Ishikawa (cell line): ENCODE measurements around the gene SPEF2.

ENCODE experiments used
- EGR1 ChIP-seq: IDR thresholded peaks from 2 replicates; pipeline ENCODE4 v1.6.1; 2012
- TEAD4 ChIP-seq: IDR thresholded peaks from 2 replicates; pipeline ENCODE4 v1.6.1; 2012
- YY1 ChIP-seq: IDR thresholded peaks from 2 replicates; pipeline ENCODE4 v1.6.1; 2012; ENCODE audit warnings: low read depth
- TF ChIP-seq, protein P1 (sequence below): IDR thresholded peaks from 2 replicates; pipeline ENCODE4 v1.6.1; 2012

DNA sequence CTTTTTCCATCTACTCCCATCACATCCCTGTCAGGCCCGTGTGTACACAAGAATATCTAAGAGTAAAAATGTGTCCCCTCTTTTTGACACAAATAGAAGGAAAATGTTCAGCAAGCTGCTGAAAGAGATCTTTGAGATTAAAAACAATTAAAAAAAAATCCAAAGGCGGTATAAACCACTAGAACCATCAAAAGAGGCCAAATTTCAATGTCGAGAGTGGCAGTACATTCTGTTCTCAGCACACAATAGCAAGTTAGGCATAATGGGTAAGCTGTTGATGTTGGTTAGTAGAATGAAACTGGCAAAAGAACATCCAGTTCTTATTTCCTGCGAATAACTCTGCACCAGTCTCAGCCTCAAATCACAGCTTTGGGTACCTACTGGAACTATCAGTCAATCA is 143.9 kb downstream of the SPEF2 start:
- TF ChIP-seq EGR1 (no peak), TEAD4 (no peak), YY1 (no peak)
- TF ChIP-seq, protein P1, sequence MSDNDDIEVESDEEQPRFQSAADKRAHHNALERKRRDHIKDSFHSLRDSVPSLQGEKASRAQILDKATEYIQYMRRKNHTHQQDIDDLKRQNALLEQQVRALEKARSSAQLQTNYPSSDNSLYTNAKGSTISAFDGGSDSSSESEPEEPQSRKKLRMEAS, result no peak
